ENCODE measurements around the gene HMGB3.
"Not testable (repeated sequence)": the region's sequence is repeated elsewhere in the genome, so short reads cannot be mapped to it uniquely, and the experiment has no call there.

Gene HMGB3

GRCh38 chrX:150982788-150983520 lies at the start of gene HMGB3:
Gene HMGB3, plus strand, starts transcription at chrX:150983335. Its CDS starts 2,265 bp downstream, at chrX:150985600.
- DNase-seq (ENCODE audit: low read depth in 2 of 2), result peak; percentile 34 to 54

- DNase-seq (ENCODE audit: low read depth in 2 of 2), result no peak
Observed at GRCh38 chrX:150933945-150934350, 49.2 kb upstream of the HMGB3 start.

GRCh38 chrX:150934453-150934852 lies 48.7 kb upstream of the HMGB3 start:
- no peak for DNase-seq (ENCODE audit: low read depth in 2 of 2)

- DNase-seq (ENCODE audit: low read depth in 2 of 2), result no peak
Observed at GRCh38 chrX:150935467-150935866, 47.7 kb upstream of the HMGB3 start.

- DNase-seq (ENCODE audit: low read depth in 2 of 2), result no peak
Observed at GRCh38 chrX:150936556-150936955, 46.6 kb upstream of the HMGB3 start.

GRCh38 chrX:150940844-150941495 lies 42.2 kb upstream of the HMGB3 start:
- no peak for DNase-seq (ENCODE audit: low read depth in 2 of 2)

- DNase-seq (ENCODE audit: low read depth in 2 of 2), result no peak
Observed at GRCh38 chrX:150941580-150941979, 41.6 kb upstream of the HMGB3 start.

GRCh38 chrX:150942942-150943594 lies 40.1 kb upstream of the HMGB3 start:
- no peak for DNase-seq (ENCODE audit: low read depth in 2 of 2)

GRCh38 chrX:150944233-150944632 lies 38.9 kb upstream of the HMGB3 start:
- DNase-seq (ENCODE audit: low read depth in 2 of 2), result no peak

GRCh38 chrX:150954951-150955350 lies 28.2 kb upstream of the HMGB3 start:
- no peak for DNase-seq (ENCODE audit: low read depth in 2 of 2)

GRCh38 chrX:150955590-150955989 lies 27.5 kb upstream of the HMGB3 start:
- DNase-seq (ENCODE audit: low read depth in 2 of 2), result no peak

- DNase-seq (ENCODE audit: low read depth in 2 of 2), result no peak
Observed at GRCh38 chrX:150958177-150958576, 25.0 kb upstream of the HMGB3 start.

- no peak for DNase-seq (ENCODE audit: low read depth in 2 of 2)
Observed at GRCh38 chrX:150959557-150959956, 23.6 kb upstream of the HMGB3 start.

- no peak for DNase-seq (ENCODE audit: low read depth in 2 of 2)
Observed at GRCh38 chrX:150961631-150962030, 21.5 kb upstream of the HMGB3 start.

GRCh38 chrX:150964416-150964815 lies 18.7 kb upstream of the HMGB3 start:
- not testable (repeated sequence) for DNase-seq (ENCODE audit: low read depth in 2 of 2)

- DNase-seq (ENCODE audit: low read depth in 2 of 2), result no peak
Observed at GRCh38 chrX:150966235-150966634, 16.9 kb upstream of the HMGB3 start.

- DNase-seq (ENCODE audit: low read depth in 2 of 2), result no peak
Observed at GRCh38 chrX:150966742-150967141, 16.4 kb upstream of the HMGB3 start.

GRCh38 chrX:150967786-150968185 lies 15.3 kb upstream of the HMGB3 start:
- DNase-seq (ENCODE audit: low read depth in 2 of 2), result no peak

- DNase-seq (ENCODE audit: low read depth in 2 of 2), result no peak
Observed at GRCh38 chrX:150968862-150969720, 14.0 kb upstream of the HMGB3 start.

GRCh38 chrX:150972450-150972849 lies 10.7 kb upstream of the HMGB3 start:
- no peak for DNase-seq (ENCODE audit: low read depth in 2 of 2)

GRCh38 chrX:150975655-150976390 lies 7.3 kb upstream of the HMGB3 start:
- no peak for DNase-seq (ENCODE audit: low read depth in 2 of 2)
